Common myeloid progenitor, CD34-positive (primary cell): ENCODE measurements around the gene BTBD9.

Experiments
- CTCF ChIA-PET: fragments of 350-600 bp; sonication (Branson Sonifier 250); formaldehyde crosslinking; loops from one replicate; lab custom pipeline; 2021; ENCODE audit warnings: antibody characterized with exemption; lab: Charles Lee
- POLR2A ChIA-PET: fragments of 350-600 bp; sonication (Branson Sonifier 250); formaldehyde crosslinking; loops from one replicate; lab custom pipeline; 2021; ENCODE audit warnings: antibody characterized with exemption; lab: Charles Lee
- DNase-seq, 3 donors: peaks; one replicate each; pipeline versions ENCODE4 v3.0.0 to v3.0.0-alpha.2; 2013
- H3K27ac ChIP-seq, 2 experiments: 1 replicate in 1 of 2; 2 replicates in 1 of 2; pipeline ENCODE4 v1.7.0; 2013; ENCODE audit warnings: inconsistent platforms in 2 of 2, low read length in 2 of 2, mild to moderate bottlenecking in 2 of 2, low read depth in 1 of 2, moderate library complexity in 1 of 2; ENCODE audit not compliant: severe bottlenecking in 2 of 2, insufficient read depth in 1 of 2, poor library complexity in 1 of 2
- H3K27me3 ChIP-seq, 5 experiments: replicated peaks in 2 of 5; 1 replicate in 3 of 5; 2 replicates in 2 of 5; pipeline versions ENCODE4 v1.6.1 to v1.7.0; 2013; ENCODE audit warnings: low read length in 4 of 5, mild to moderate bottlenecking in 2 of 5, moderate library complexity in 2 of 5, inconsistent platforms in 1 of 5; ENCODE audit not compliant: insufficient read depth in 5 of 5, control insufficient read depth in 4 of 5
- H3K36me3 ChIP-seq, 4 experiments: 1 replicate in 2 of 4; 2 replicates in 2 of 4; pipeline versions ENCODE4 v1.6.1 to v1.7.0; 2013; ENCODE audit warnings: low read length in 3 of 4, control low read depth in 1 of 4, mild to moderate bottlenecking in 1 of 4; ENCODE audit not compliant: control insufficient read depth in 4 of 4, insufficient read depth in 4 of 4
- H3K4me1 ChIP-seq, 4 experiments: 1 replicate in 3 of 4; 2 replicates in 1 of 4; pipeline versions ENCODE4 v1.6.1 to v1.7.1; 2013; ENCODE audit warnings: low read length in 3 of 4, mild to moderate bottlenecking in 3 of 4, control low read depth in 1 of 4, inconsistent platforms in 1 of 4, moderate library complexity in 1 of 4; ENCODE audit not compliant: control insufficient read depth in 4 of 4, insufficient read depth in 4 of 4; ENCODE audit errors: control extremely low read depth in 1 of 4
- H3K4me3 ChIP-seq, 7 experiments: 1 replicate in 4 of 7; 2 replicates in 3 of 7; pipeline versions ENCODE4 v1.5.1 to v1.7.0; 2013; ENCODE audit warnings: mild to moderate bottlenecking in 7 of 7, low read length in 6 of 7, moderate library complexity in 6 of 7, inconsistent platforms in 2 of 7, low read depth in 2 of 7, control low read depth in 1 of 7; ENCODE audit not compliant: insufficient read depth in 4 of 7, control insufficient read depth in 1 of 7; ENCODE audit errors: extremely low read depth in 1 of 7
- H3K9me3 ChIP-seq, 5 experiments: 1 replicate in 4 of 5; 2 replicates in 1 of 5; pipeline versions ENCODE4 v1.6.1 to v1.7.1; 2013; ENCODE audit warnings: low read length in 4 of 5, mild to moderate bottlenecking in 2 of 5, inconsistent platforms in 1 of 5, low read depth in 1 of 5, moderate library complexity in 1 of 5; ENCODE audit not compliant: control insufficient read depth in 4 of 5, insufficient read depth in 2 of 5; ENCODE audit errors: control extremely low read depth in 1 of 5
- WGBS: methylation state at CpG from one replicate; pipeline ENCODE4 v1.1.5; 2013; ENCODE audit not compliant: insufficient coverage; 5-methylcytosine and 5-hydroxymethylcytosine counted together

Gene BTBD9

DNA sequence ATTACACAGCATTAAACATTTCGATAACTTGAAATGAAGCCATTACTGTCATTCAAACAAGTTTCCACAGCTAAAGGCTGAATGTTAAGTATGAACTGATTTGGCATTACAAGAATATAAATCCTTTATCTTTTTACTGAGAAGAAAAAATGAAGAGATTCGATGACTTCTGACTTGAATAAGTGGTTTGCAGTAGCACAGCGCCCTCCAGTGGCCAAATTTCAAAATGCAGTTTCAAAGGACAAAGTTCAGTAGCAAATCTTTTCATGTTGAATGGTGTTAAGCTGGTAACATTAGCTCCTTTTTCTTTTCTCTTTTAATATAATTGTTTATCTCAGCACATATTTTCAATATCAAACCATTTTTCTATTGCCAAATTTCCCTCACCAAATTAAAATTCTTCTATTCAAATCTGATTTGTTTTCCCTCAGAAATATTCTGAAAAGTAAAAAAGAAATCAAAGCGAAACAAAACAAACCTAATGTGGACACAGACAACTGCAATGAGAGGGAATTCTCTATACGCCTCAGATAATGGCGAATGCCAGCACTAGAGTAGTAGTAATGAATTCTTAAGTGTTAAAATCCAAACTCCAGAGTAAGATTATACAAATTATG lies 145.7 kb downstream of the BTBD9 start:
- WGBS, result 0% methylated on average over 1 of the region's 6 CpGs
- ChIA-PET POLR2A (no interaction called here), CTCF (interaction anchor here (0.5 to 4.6 kb wide), 14 partner anchors 9 to 803 kb away, joined by 3 to 27 read pairs (median 4); no protein-coding TSS in a partner anchor)
- peak; percentile 69 to 87 (median 80) for DNase-seq
- Histone ChIP-seq H3K4me1 (no peaks in the 10 kb centered on the region), H3K27ac (no peak overlapping the region), H3K27me3 (no peaks in the 10 kb centered on the region), H3K36me3 (no peaks in the 10 kb centered on the region), H3K9me3 (no peaks in the 10 kb centered on the region), H3K4me3 (no peak overlapping the region)

DNA sequence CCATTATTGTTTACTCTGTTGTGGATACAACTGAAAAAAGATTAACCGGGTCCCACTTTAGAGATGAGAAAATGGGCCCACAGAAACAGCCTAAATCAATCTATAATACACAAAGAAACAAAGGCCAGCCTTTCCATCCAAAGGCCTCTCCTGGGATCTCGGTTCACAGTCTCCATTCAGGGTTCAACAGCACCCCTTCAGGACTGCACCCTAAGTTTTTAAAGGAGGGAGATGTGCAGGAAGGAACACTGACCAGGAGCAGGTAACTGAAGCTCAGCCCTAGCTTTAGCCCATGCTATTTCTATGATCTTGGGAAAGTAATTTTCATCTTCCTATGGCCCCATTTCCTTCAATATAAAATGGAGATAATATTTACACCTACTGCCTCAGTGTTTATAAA lies 147.7 kb downstream of the BTBD9 start:
- DNase-seq, result no peak
- CTCF ChIA-PET, result interaction anchor here (4.6 kb wide), 1 partner anchor 458 kb away, joined by 27 read pairs; no protein-coding TSS in a partner anchor
- 100% methylated on average over 1 of the region's 2 CpGs for WGBS
- Histone ChIP-seq H3K9me3 (no peaks in the 10 kb centered on the region), H3K4me1 (no peaks in the 10 kb centered on the region), H3K4me3 (no peak overlapping the region), H3K27ac (no peak overlapping the region), H3K36me3 (no peaks in the 10 kb centered on the region), H3K27me3 (no peaks in the 10 kb centered on the region)
- POLR2A ChIA-PET, result interaction anchor here (0.6 kb wide), 1 partner anchor 406 kb away, joined by 3 read pairs; no protein-coding TSS in a partner anchor

DNA sequence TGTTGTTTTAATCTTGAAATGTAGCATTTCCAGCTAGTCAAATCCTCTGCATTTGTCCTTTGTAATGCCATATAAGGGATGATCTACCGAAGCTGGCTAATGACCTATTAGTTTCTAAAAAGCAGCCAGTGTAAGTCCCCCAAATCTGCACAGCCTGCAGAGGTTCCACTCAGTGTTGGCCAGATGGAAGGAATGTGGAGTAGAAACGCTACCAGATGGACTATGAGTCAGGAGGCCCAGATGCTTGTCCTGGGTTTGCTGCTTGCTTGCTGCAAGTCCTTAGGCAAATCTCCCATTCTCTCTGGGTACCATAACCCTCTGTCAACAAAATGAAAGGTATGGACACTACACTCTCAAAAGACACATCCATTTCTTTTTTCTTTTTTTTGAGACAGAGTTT lies 149.8 kb downstream of the BTBD9 start:
- no peak for DNase-seq
- CTCF ChIA-PET, result interaction anchor here (0.6 to 1.5 kb wide), 3 partner anchors 8 to 639 kb away, joined by 3 to 4 read pairs (median 3); no protein-coding TSS in a partner anchor
- 100% methylated on average over 1 of the region's 2 CpGs for WGBS

DNA sequence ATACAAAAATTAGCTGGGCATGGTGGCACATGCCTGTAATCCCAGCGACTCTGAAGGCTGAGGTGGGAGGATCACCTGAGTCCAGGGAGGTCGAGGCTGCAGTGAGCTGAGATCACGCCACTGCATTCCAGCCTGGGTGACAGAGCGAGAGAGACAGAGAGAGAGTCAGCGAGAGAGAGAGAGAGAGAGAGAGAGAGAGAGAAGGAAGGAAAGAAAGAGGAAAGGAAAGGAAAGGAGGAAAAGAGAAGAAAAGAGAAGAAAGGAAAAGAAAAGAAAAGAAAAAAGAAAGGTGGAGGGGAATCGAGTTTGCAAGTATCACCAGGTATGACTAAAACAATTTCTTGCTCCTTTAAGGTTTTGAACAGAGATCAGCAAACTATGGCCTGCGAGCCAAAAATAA lies 152.3 kb downstream of the BTBD9 start:
- Histone ChIP-seq H3K27me3 (no peaks in the 10 kb centered on the region), H3K4me1 (peaks cover 0 to 3% (median 0%) of the 10 kb centered on the region in 4 experiments), H3K27ac (no peak overlapping the region), H3K9me3 (no peaks in the 10 kb centered on the region), H3K4me3 (no peak overlapping the region), H3K36me3 (no peaks in the 10 kb centered on the region)
- no peak for DNase-seq
- WGBS, result 97% methylated on average over 6 of the region's 7 CpGs
- CTCF ChIA-PET, result interaction anchor here (1.4 kb wide), 1 partner anchor 15 kb away, joined by 4 read pairs; no protein-coding TSS in a partner anchor
- POLR2A ChIA-PET, result no interaction called here

More for the DNA sequence above, 149.8 kb downstream of the BTBD9 start:
- no peak overlapping the region for H3K27ac ChIP-seq
- H3K4me3 ChIP-seq, result no peak overlapping the region
- no peaks in the 10 kb centered on the region for H3K4me1 ChIP-seq
- POLR2A ChIA-PET, result no interaction called here
- no peaks in the 10 kb centered on the region for H3K27me3 ChIP-seq
- no peaks in the 10 kb centered on the region for H3K9me3 ChIP-seq
- H3K36me3 ChIP-seq, result no peaks in the 10 kb centered on the region

DNA sequence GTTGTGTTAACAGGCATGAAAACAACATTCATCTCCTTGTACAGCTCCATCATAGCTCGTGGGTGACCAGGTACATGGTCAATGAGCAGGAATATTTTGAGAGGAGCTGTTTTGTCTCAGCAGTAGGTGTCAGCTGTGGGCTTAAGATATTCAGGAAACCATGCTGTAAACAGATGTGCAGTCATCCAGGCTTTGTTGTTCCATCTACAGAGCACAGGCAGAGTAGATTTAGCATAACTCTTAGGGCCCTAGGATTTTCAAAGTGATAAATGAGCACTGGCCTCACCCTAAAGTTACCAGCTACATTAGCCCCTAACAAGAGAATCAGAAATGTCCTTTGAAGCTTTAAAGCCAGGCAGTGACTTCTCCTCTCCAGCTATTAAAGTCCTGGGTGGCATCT lies 154.2 kb downstream of the BTBD9 start:
- no peak for DNase-seq
- Histone ChIP-seq H3K36me3 (no peaks in the 10 kb centered on the region), H3K27me3 (no peaks in the 10 kb centered on the region), H3K4me3 (no peak overlapping the region), H3K4me1 (peaks cover 0 to 3% (median 0%) of the 10 kb centered on the region in 4 experiments), H3K27ac (no peak overlapping the region), H3K9me3 (no peaks in the 10 kb centered on the region)
- WGBS, result 89% methylated on average over 1 of the region's 1 CpG
- POLR2A ChIA-PET, result no interaction called here
- CTCF ChIA-PET, result interaction anchor here (1.6 kb wide), 1 partner anchor 8 kb away, joined by 5 read pairs; no protein-coding TSS in a partner anchor

DNA sequence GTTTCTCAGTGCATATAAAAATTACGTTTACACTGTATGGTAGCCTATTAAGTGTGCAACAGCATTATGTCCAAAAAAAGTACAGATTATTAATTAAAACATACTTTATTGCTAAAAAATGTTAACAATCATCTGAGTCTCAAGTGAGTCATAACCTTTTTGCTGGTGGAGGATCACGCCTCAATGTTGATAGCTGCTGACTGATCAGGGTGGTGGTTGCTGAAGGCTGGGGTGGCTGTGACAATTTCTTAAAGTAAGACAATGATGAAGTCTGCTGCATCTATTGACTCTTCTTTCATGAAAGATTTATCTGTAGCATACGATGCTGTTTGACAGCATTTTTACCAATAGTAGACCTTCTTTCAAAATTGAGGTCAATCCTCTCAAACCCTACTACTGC lies 155.1 kb downstream of the BTBD9 start:
- H3K9me3 ChIP-seq, result no peaks in the 10 kb centered on the region
- no peak for DNase-seq
- 100% methylated on average over 2 of the region's 3 CpGs for WGBS
- ChIA-PET POLR2A (no interaction called here), CTCF (interaction anchor here (1.6 kb wide), 1 partner anchor 9 kb away, joined by 5 read pairs; no protein-coding TSS in a partner anchor)
- H3K27me3 ChIP-seq, result no peaks in the 10 kb centered on the region
- no peaks in the 10 kb centered on the region for H3K36me3 ChIP-seq
- no peak overlapping the region for H3K4me3 ChIP-seq
- no peak overlapping the region for H3K27ac ChIP-seq
- peaks cover 0 to 3% (median 1%) of the 10 kb centered on the region in 4 experiments for H3K4me1 ChIP-seq

DNA sequence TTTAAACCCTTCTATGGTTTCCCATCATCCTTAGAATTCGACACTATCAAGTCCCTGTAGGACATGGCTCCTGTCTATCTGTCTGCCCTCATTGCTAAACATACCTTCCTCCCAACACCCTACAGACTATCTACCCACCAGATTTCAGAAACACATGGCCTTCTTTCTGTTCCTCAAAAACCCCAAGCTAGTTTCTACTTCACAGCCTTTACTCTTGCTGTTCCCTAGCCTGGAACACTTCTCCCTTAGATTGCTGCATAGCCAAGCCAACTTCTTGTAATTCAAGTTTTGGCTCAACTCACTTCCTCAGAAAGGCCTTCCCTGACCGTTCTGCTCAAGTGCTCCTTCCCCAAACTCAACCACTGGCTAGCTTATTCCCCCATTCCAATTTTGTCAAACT lies 156.2 kb downstream of the BTBD9 start:
- Histone ChIP-seq H3K4me3 (no peak overlapping the region), H3K27ac (no peak overlapping the region), H3K27me3 (no peaks in the 10 kb centered on the region), H3K4me1 (peaks cover 0 to 3% (median 1%) of the 10 kb centered on the region in 4 experiments), H3K36me3 (no peaks in the 10 kb centered on the region), H3K9me3 (no peaks in the 10 kb centered on the region)
- DNase-seq, result no peak
- 73% methylated on average over 2 of the region's 2 CpGs for WGBS
- POLR2A ChIA-PET, result no interaction called here
- CTCF ChIA-PET, result no interaction called here
